HL-60 (cell line): ENCODE results near the gene SORCS1.

Experiments used
- DNase-seq, 2 experiments: peaks; one replicate each; pipeline ENCODE4 v3.0.0-alpha.2; 2010 to 2020; ENCODE audit warnings: low read depth in 1 of 2, low spot score in 1 of 2
- H3K27ac ChIP-seq: fragments of 250-450 bp; sonication (Bioruptor Pico); replicated peaks from 2 replicates; pipeline ENCODE4 v1.5.1; 2020; ENCODE audit warnings: mild to moderate bottlenecking, moderate library complexity
- H3K27me3 ChIP-seq: fragments of 250-450 bp; sonication (Bioruptor Pico); 2 replicates; pipeline ENCODE4 v1.5.1; 2021; ENCODE audit warnings: mild to moderate bottlenecking, moderate library complexity; ENCODE audit not compliant: insufficient read depth, poor library complexity, severe bottlenecking
- H3K4me3 ChIP-seq: replicated peaks from 2 replicates; pipeline ENCODE4 v1.5.1; 2011; ENCODE audit warnings: mild to moderate bottlenecking, control low read depth, low read length; ENCODE audit not compliant: insufficient read depth
- GABPA ChIP-seq: IDR thresholded peaks from 2 replicates; pipeline ENCODE4 v1.6.1; 2012; ENCODE audit warnings: low read depth
- POLR2AphosphoS5 ChIP-seq: IDR thresholded peaks from 2 replicates; pipeline ENCODE4 v1.6.1; 2012; ENCODE audit warnings: low read depth
- SPI1 ChIP-seq: IDR thresholded peaks from 2 replicates; pipeline ENCODE4 v1.6.1; 2012; ENCODE audit warnings: low read depth, mild to moderate bottlenecking, borderline replicate concordance
- TF ChIP-seq, protein P1 (sequence below): IDR thresholded peaks from 2 replicates; pipeline ENCODE4 v1.6.1; 2012; ENCODE audit warnings: low read depth; ENCODE audit not compliant: insufficient replicate concordance
- TF ChIP-seq, protein P2 (sequence below): IDR thresholded peaks from one replicate; pipeline ENCODE4 v1.5.1; 2011; ENCODE audit warnings: low read length, control low read depth, inconsistent platforms; ENCODE audit not compliant: insufficient read depth

The SORCS1 gene

GRCh38 chr10:107152087-107152486, 12.4 kb downstream of the SORCS1 start:
- Histone ChIP-seq H3K27me3 (no peaks in the 10 kb centered on the region), H3K4me3 (no peak overlapping the region), H3K27ac (no peak overlapping the region)
- DNase-seq = no peak
- TF ChIP-seq SPI1 = no peak
- TF ChIP-seq POLR2AphosphoS5 = no peak
- TF ChIP-seq, protein P1, sequence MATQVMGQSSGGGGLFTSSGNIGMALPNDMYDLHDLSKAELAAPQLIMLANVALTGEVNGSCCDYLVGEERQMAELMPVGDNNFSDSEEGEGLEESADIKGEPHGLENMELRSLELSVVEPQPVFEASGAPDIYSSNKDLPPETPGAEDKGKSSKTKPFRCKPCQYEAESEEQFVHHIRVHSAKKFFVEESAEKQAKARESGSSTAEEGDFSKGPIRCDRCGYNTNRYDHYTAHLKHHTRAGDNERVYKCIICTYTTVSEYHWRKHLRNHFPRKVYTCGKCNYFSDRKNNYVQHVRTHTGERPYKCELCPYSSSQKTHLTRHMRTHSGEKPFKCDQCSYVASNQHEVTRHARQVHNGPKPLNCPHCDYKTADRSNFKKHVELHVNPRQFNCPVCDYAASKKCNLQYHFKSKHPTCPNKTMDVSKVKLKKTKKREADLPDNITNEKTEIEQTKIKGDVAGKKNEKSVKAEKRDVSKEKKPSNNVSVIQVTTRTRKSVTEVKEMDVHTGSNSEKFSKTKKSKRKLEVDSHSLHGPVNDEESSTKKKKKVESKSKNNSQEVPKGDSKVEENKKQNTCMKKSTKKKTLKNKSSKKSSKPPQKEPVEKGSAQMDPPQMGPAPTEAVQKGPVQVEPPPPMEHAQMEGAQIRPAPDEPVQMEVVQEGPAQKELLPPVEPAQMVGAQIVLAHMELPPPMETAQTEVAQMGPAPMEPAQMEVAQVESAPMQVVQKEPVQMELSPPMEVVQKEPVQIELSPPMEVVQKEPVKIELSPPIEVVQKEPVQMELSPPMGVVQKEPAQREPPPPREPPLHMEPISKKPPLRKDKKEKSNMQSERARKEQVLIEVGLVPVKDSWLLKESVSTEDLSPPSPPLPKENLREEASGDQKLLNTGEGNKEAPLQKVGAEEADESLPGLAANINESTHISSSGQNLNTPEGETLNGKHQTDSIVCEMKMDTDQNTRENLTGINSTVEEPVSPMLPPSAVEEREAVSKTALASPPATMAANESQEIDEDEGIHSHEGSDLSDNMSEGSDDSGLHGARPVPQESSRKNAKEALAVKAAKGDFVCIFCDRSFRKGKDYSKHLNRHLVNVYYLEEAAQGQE = no peak
- TF ChIP-seq GABPA = no peak
- TF ChIP-seq, protein P2, sequence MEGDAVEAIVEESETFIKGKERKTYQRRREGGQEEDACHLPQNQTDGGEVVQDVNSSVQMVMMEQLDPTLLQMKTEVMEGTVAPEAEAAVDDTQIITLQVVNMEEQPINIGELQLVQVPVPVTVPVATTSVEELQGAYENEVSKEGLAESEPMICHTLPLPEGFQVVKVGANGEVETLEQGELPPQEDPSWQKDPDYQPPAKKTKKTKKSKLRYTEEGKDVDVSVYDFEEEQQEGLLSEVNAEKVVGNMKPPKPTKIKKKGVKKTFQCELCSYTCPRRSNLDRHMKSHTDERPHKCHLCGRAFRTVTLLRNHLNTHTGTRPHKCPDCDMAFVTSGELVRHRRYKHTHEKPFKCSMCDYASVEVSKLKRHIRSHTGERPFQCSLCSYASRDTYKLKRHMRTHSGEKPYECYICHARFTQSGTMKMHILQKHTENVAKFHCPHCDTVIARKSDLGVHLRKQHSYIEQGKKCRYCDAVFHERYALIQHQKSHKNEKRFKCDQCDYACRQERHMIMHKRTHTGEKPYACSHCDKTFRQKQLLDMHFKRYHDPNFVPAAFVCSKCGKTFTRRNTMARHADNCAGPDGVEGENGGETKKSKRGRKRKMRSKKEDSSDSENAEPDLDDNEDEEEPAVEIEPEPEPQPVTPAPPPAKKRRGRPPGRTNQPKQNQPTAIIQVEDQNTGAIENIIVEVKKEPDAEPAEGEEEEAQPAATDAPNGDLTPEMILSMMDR = no peak

GRCh38 chr10:107148906-107149305, 15.6 kb downstream of the SORCS1 start:
- DNase-seq = no peak
- Histone ChIP-seq H3K27ac (no peak overlapping the region), H3K27me3 (no peaks in the 10 kb centered on the region), H3K4me3 (no peak overlapping the region)
- TF ChIP-seq SPI1 (no peak), GABPA (no peak), POLR2AphosphoS5 (no peak)
- TF ChIP-seq, protein P2 = no peak

DNA sequence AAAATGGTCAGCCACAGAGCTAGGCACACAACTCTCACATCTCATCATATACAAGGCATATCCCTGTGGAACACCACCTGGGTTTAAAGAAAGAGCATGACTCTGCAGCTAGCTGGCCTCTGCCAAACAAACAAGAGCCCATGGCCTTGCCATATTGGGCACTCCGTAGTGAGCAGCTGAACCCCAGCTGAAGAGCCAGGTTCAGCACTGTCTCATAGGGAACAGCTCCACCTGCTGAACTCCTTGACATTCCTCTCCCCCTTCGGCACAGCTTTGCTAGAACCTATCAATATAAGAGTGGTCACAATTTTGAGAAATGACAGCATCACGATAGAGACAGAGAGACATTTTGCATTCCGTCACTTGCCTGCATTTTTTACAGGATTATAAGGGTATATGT, 20.0 kb downstream of the SORCS1 start:
- H3K27ac ChIP-seq = no peak overlapping the region
- no peak overlapping the region for H3K4me3 ChIP-seq
- DNase-seq = no peak
- no peaks in the 10 kb centered on the region for H3K27me3 ChIP-seq
- TF ChIP-seq GABPA (no peak), SPI1 (no peak), POLR2AphosphoS5 (no peak)
- TF ChIP-seq, protein P1 = peak; percentile 84
- TF ChIP-seq, protein P2 = no peak

DNA sequence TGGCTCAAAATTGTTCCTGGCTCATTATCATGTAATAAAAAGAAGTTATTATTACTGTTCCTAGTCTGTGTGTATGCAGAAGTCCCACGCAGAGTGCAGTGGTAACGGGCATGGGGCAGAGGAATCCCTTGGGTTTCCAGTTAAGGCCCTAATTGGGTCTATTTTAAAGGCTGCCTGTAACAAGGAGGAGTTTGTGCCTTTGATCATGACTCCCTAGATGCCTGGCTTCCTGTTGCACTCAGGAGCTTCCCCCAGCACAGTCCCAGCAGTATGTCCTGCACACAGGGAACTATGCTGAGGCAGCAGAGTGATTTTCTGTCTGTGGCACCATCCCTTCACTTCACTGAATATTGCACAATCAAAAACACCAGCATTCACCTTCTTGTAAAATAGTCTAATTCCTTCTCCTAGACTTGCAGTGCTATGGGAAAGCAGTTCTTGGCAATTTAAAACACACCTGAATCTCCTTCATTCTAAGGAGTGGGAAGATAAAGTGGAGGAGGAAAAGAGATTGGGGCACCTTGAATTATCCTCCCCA, 22.9 kb downstream of the SORCS1 start:
- TF ChIP-seq, protein P1 = no peak
- TF ChIP-seq, protein P2 = no peak
- no peak for TF ChIP-seq SPI1
- no peak for TF ChIP-seq POLR2AphosphoS5
- no peak for TF ChIP-seq GABPA
- no peak overlapping the region for H3K27ac ChIP-seq
- DNase-seq = no peak
- no peaks in the 10 kb centered on the region for H3K27me3 ChIP-seq
- H3K4me3 ChIP-seq = no peak overlapping the region
